ENCODE measurements around the gene PRSS8. TPM values are rescaled to one million over a fixed set of nuclear protein-coding genes. Genes with fewer than 3 reads are reported as not detected.

The PRSS8 gene
- total RNA-seq, 4 donors from 2014 or later, result 39.2 to 121 (median 49.2) TPM

DNA sequence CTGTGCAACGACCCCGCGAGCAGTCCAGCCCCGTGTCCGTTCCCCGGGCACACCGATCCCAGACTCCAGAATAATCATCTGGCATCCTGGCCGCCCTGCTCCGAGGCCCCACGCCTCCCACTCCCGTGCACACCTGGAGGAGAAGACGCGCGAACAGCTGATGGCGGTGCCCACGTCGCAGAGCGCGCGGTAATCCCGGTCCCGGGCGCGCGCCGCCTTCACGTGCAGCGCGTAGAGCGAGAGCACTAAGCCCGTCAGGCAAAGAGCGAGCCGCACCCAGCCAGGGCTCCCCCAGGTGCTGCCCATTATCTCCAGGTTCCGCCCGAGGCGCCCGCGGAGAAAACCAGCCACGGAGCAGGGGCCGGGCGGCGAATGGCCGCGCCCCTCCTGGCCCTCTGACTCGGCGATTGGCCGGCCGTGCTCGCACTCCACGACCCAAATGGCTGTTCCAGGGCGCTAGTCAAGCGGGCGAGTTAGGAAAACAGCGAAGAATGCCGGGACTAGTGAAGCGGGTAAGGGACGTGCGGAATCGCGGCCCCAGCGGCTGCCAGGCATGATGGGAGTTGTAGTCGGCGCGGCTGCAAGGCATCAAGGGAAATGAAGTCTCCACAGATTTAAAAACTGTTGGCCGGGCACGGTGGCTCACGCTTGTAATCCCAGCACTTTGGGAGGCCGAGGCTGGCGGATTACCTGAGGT is 41.0 kb downstream of the PRSS8 start, which contains the start of gene VKORC1:
Gene VKORC1 (minus strand): TSS at position 374 of the 697 bp plus-strand sequence. CDS start 68 bp downstream, at position 306.
- WGBS, 2 donors, result 1 to 2% methylated on average over 5 to 14 of the region's 69 CpGs
- intact Hi-C loops (cut with DNase I), result no loop called here
- peak within 1 kb of the TSS; percentile 51 to 88 (median 78) for H3K4me3 ChIP-seq
- H3K27ac ChIP-seq, result peak within 1 kb of the TSS; percentile 76 to 91 (median 91)
- peak in 3 of 4 donors; percentile 36 to 66 (median 42) for TF ChIP-seq POLR2A (IDR thresholded peaks at IDR 0.05)
- TF ChIP-seq, protein P1, sequence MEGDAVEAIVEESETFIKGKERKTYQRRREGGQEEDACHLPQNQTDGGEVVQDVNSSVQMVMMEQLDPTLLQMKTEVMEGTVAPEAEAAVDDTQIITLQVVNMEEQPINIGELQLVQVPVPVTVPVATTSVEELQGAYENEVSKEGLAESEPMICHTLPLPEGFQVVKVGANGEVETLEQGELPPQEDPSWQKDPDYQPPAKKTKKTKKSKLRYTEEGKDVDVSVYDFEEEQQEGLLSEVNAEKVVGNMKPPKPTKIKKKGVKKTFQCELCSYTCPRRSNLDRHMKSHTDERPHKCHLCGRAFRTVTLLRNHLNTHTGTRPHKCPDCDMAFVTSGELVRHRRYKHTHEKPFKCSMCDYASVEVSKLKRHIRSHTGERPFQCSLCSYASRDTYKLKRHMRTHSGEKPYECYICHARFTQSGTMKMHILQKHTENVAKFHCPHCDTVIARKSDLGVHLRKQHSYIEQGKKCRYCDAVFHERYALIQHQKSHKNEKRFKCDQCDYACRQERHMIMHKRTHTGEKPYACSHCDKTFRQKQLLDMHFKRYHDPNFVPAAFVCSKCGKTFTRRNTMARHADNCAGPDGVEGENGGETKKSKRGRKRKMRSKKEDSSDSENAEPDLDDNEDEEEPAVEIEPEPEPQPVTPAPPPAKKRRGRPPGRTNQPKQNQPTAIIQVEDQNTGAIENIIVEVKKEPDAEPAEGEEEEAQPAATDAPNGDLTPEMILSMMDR (IDR thresholded peaks at IDR 0.05), result peak in 2 of 6 experiments; percentile 22 to 45
- DNase-seq, result peak; percentile 69
- H3K36me3 ChIP-seq, result peaks cover 7 to 19% (median 11%) of the 10 kb centered on the region in 3 donors
- H3K4me1 ChIP-seq, result peaks cover 10 to 32% (median 11%) of the 10 kb centered on the region in 3 donors
- H3K27me3 ChIP-seq, result no peaks in the 10 kb centered on the region
- no peaks in the 10 kb centered on the region for H3K9me3 ChIP-seq

DNA sequence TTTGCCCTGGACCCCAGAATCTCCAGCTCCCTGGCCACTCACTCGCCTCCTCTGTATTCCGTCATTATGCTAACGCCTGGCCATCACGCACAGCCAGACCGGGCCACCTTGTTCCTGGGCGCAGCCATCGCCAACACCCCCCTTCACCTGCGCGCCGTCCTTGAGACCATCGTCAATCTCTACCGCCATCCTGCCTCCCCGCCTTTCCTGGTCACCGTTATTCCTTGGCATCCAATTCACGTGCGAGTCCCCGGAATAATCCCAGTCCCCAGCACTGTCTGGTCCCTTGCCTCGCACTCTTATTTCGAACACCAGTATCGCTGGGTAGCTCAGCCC is 41.5 kb downstream of the PRSS8 start:
- Histone ChIP-seq H3K9me3 (no peaks in the 10 kb centered on the region), H3K36me3 (peaks cover 7 to 24% (median 11%) of the 10 kb centered on the region in 3 donors), H3K27ac (peak overlapping the region; percentile 76 to 91 (median 91)), H3K4me3 (peak overlapping the region; percentile 51 to 88 (median 78)), H3K27me3 (no peaks in the 10 kb centered on the region), H3K4me1 (peaks cover 10 to 32% (median 11%) of the 10 kb centered on the region in 3 donors)
- DNase-seq, result no peak
- intact Hi-C loops (cut with DNase I), result no loop called here
- TF ChIP-seq, protein P1 (IDR thresholded peaks at IDR 0.05), result no peak
- no peak for TF ChIP-seq POLR2A (IDR thresholded peaks at IDR 0.05)
- WGBS, 2 donors, result 1% methylated on average over 17 to 19 of the region's 20 CpGs

DNA sequence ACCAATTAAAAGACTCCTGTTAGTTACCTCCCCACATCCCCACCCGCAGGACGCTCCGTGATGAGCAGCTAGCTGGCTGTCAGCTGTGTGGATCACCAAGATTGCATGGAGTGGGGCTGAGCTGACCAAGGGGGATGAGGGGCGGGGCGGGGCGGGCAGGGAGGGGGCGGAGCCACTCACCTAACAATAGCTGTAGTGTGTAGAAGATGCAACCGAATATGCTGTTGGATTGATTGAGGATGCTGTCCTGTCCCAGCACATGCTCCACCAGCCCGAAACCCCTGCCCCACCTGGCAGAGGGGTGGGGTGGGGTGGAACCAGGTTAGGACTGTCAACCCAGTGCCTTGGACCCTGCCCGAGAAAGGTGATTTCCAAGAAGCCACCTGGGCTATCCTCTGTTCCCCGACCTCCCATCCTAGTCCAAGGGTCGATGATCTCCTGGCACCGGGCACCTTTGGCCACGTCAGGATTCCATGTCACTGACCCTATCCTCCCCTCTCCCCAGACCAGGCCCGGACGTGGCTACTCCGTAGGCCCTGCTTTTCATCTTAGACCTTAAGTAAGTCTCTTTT is 42.3 kb downstream of the PRSS8 start:
- Histone ChIP-seq H3K27ac (peak overlapping the region in 3 of 4 donors; percentile 41 to 91 (median 91)), H3K27me3 (no peaks in the 10 kb centered on the region), H3K4me3 (peak overlapping the region in 3 of 4 donors; percentile 68 to 88 (median 88)), H3K36me3 (peaks cover 7 to 32% (median 11%) of the 10 kb centered on the region in 3 donors), H3K9me3 (no peaks in the 10 kb centered on the region), H3K4me1 (peaks cover 10 to 32% (median 11%) of the 10 kb centered on the region in 3 donors)
- 46 to 58% methylated on average over 8 to 10 of the region's 17 CpGs for WGBS, 2 donors
- intact Hi-C loops (cut with DNase I), result no loop called here
- DNase-seq, result no peak
- TF ChIP-seq, protein P1 (IDR thresholded peaks at IDR 0.05), result no peak
- TF ChIP-seq POLR2A (IDR thresholded peaks at IDR 0.05), result no peak

DNA sequence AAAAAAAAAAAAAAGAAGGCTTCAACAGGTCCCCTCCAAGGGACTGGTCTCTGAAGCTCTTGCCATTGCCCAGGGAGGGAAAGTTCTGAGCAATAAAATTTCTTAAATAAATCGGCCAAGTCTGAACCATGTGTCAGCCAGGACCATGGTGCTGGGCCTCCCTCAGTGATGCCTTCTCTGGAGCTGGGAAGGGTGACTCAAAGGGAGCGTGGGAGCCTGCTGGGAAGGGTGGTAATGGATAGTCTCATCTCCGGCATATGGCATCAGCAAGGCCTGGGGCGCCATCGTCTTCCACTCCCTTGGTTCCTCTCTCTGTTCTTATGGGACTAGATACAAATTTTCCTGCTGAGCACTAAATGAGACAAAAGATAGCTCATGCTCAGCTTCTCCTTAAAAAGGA is 43.2 kb downstream of the PRSS8 start:
- H3K36me3 ChIP-seq, result peaks cover 7 to 40% (median 11%) of the 10 kb centered on the region in 3 donors
- no peak overlapping the region for H3K4me3 ChIP-seq
- H3K27ac ChIP-seq, result no peak overlapping the region
- H3K27me3 ChIP-seq, result no peaks in the 10 kb centered on the region
- 96 to 98% methylated on average over 5 of the region's 5 CpGs for WGBS, 2 donors
- peaks cover 10 to 32% (median 11%) of the 10 kb centered on the region in 3 donors for H3K4me1 ChIP-seq
- intact Hi-C loops (cut with DNase I), result no loop called here
- H3K9me3 ChIP-seq, result no peaks in the 10 kb centered on the region
- no peak for TF ChIP-seq POLR2A (IDR thresholded peaks at IDR 0.05)
- no peak for DNase-seq

DNA sequence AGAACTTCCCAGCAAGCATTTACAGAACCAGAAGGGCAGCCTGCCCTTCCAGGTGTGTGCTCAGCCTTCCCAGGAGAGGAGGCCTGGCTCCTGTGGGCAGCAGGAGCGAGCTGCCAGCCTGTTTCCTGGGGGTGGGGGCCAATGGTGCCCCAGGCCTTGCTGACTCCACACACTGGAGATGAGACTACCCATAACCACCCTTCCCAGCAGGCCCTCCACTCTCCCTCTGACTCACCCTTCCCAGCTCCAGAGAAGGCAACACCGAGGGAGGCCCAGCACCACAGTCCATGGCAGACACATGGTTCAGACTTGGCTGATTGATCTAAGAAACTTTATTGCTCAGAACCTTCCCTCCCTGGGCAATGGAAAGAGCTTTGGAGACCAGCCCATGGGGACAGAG is 45.0 kb downstream of the PRSS8 start:
- H3K27ac ChIP-seq, result no peak overlapping the region
- H3K36me3 ChIP-seq, result peaks cover 7 to 58% (median 11%) of the 10 kb centered on the region in 3 donors
- intact Hi-C loops (cut with DNase I), result no loop called here
- DNase-seq, result no peak
- H3K4me1 ChIP-seq, result peaks cover 10 to 26% (median 11%) of the 10 kb centered on the region in 3 donors
- H3K4me3 ChIP-seq, result no peak overlapping the region
- no peaks in the 10 kb centered on the region for H3K9me3 ChIP-seq
- TF ChIP-seq, protein P1 (IDR thresholded peaks at IDR 0.05), result no peak
- no peak for TF ChIP-seq POLR2A (IDR thresholded peaks at IDR 0.05)
- WGBS, 2 donors, result 60 to 100% methylated on average over 1 of the region's 2 CpGs
- H3K27me3 ChIP-seq, result no peaks in the 10 kb centered on the region

Measured in esophagus squamous epithelium (tissue), 5 donors.